HFFc6 (cell line): ENCODE results near the gene NSG2. TPM values are rescaled to one million over a fixed set of nuclear protein-coding genes. Genes with fewer than 3 reads are reported as not detected.
"Not testable (repeated sequence)": the region's sequence is repeated elsewhere in the genome, so short reads cannot be mapped to it uniquely, and the experiment has no call there.

Experiments
- DNase-seq: peaks from one replicate; pipeline ENCODE4 v3.0.0-alpha.2; 2018
- H3K27ac Mint-ChIP-seq: 2 replicates; pipeline ENCODE4 v1.8.0; 2020; ENCODE audit warnings: mild to moderate bottlenecking, mixed read lengths
- H3K27me3 Mint-ChIP-seq: 2 replicates; pipeline ENCODE4 v1.8.0; 2021; ENCODE audit warnings: mild to moderate bottlenecking, moderate library complexity, mixed read lengths; ENCODE audit not compliant: insufficient read depth
- H3K36me3 Mint-ChIP-seq: 2 replicates; pipeline ENCODE4 v1.8.0; 2021; ENCODE audit warnings: low read depth, mixed read lengths
- H3K4me1 Mint-ChIP-seq: 2 replicates; pipeline ENCODE4 v1.8.0; 2020; ENCODE audit warnings: low read depth, mixed read lengths
- H3K4me3 Mint-ChIP-seq: 2 replicates; pipeline ENCODE4 v1.8.0; 2020; ENCODE audit warnings: mild to moderate bottlenecking, moderate library complexity, mixed read lengths
- H3K9me3 Mint-ChIP-seq: 2 replicates; pipeline ENCODE4 v1.8.0; 2020; ENCODE audit warnings: mild to moderate bottlenecking, mixed read lengths
- CTCF ChIP-seq: fragments of 200-600 bp; sonication (generic); IDR thresholded peaks from 2 replicates; pipeline ENCODE4 v1.5.0; 2021; ENCODE audit warnings: antibody characterized with exemption, mild to moderate bottlenecking
- total RNA-seq, 6 experiments: library from RNA; stranded (reverse); fragmentation: NEBNext Ultra II Directional; extraction: Animal tissue kit (Norgen Biotek cat#: 25700); gene quantifications; 2 replicates in 1 of 6; 3 replicates in 5 of 6; pipeline ENCODE4 v1.2.3, GENCODE V29; 2021

Gene NSG2
- total RNA-seq, 6 experiments from 2014 or later: not detected

- DNase-seq: no peak
- Mint-ChIP-seq H3K9me3 (no peaks in the 10 kb centered on the region), H3K36me3 (no peaks in the 10 kb centered on the region), H3K4me3 (no peak overlapping the region), H3K4me1 (no peaks in the 10 kb centered on the region), H3K27me3 (peaks cover 1% of the 10 kb centered on the region; the same call in 1 of the 2 replicates), H3K27ac (no peak overlapping the region)
- TF ChIP-seq CTCF: no peak
Observed at GRCh38 chr5:174008922-174009321, 36.6 kb upstream of the NSG2 start.

- H3K9me3 Mint-ChIP-seq: no peaks in the 10 kb centered on the region
- DNase-seq: no peak
- no peak overlapping the region for H3K4me3 Mint-ChIP-seq
- no peaks in the 10 kb centered on the region for H3K4me1 Mint-ChIP-seq
- H3K27me3 Mint-ChIP-seq: peaks cover 1% of the 10 kb centered on the region; the same call in 1 of the 2 replicates
- no peak for TF ChIP-seq CTCF
- no peaks in the 10 kb centered on the region for H3K36me3 Mint-ChIP-seq
- H3K27ac Mint-ChIP-seq: no peak overlapping the region
Observed at GRCh38 chr5:174010365-174010764, 35.1 kb upstream of the NSG2 start.

GRCh38 chr5:174011441-174011840, 34.1 kb upstream of the NSG2 start:
- H3K36me3 Mint-ChIP-seq: no peaks in the 10 kb centered on the region
- H3K4me3 Mint-ChIP-seq: no peak overlapping the region
- TF ChIP-seq CTCF: no peak
- H3K4me1 Mint-ChIP-seq: no peaks in the 10 kb centered on the region
- no peaks in the 10 kb centered on the region for H3K9me3 Mint-ChIP-seq
- H3K27ac Mint-ChIP-seq: no peak overlapping the region
- peaks cover 1% of the 10 kb centered on the region; the same call in 1 of the 2 replicates for H3K27me3 Mint-ChIP-seq
- no peak for DNase-seq

GRCh38 chr5:174020069-174020927, 25.2 kb upstream of the NSG2 start:
- H3K4me1 Mint-ChIP-seq, H3K27me3 Mint-ChIP-seq, H3K27ac Mint-ChIP-seq, H3K36me3 Mint-ChIP-seq, H3K9me3 Mint-ChIP-seq: not testable (repeated sequence)
- peak overlapping the region; percentile 49; the same call in 1 of the 2 replicates for H3K4me3 Mint-ChIP-seq
- TF ChIP-seq CTCF: peak; percentile 72
- DNase-seq: peak; percentile 41

GRCh38 chr5:174020928-174021304, 24.6 kb upstream of the NSG2 start:
- TF ChIP-seq CTCF: no peak
- H3K27ac Mint-ChIP-seq: no peak overlapping the region
- peaks cover 7% of the 10 kb centered on the region; the same call in 1 of the 2 replicates for H3K9me3 Mint-ChIP-seq
- H3K27me3 Mint-ChIP-seq: peaks cover 2% of the 10 kb centered on the region
- no peak overlapping the region for H3K4me3 Mint-ChIP-seq
- peaks cover 5% of the 10 kb centered on the region; the same call in 1 of the 2 replicates for H3K4me1 Mint-ChIP-seq
- H3K36me3 Mint-ChIP-seq: no peaks in the 10 kb centered on the region
- DNase-seq: no peak
